H1 (cell line): Measurements from ENCODE around the gene CNTN6.

ENCODE experiments used
- EZH2 ChIP-seq: fragments of 200-600 bp; sonication (generic); IDR thresholded peaks from 2 replicates; pipeline ENCODE4 v1.7.1; 2012; ENCODE audit warnings: low read depth, mild to moderate bottlenecking, moderate library complexity, low read length, inconsistent platforms; ENCODE audit not compliant: severe bottlenecking
- HDAC2 ChIP-seq, 2 experiments: fragments of 300-600 bp in 1 of 2; sonication (generic) in 1 of 2; IDR thresholded peaks; 2 replicates each; pipeline ENCODE4 v1.6.1; 2011 to 2012; ENCODE audit warnings: low read depth in 2 of 2, low read length in 2 of 2, mild to moderate bottlenecking in 2 of 2, moderate library complexity in 2 of 2, borderline replicate concordance in 1 of 2, inconsistent platforms in 1 of 2
- KDM4A ChIP-seq: IDR thresholded peaks from one replicate; pipeline ENCODE4 v1.7.1; 2012; ENCODE audit warnings: low read depth, mild to moderate bottlenecking, moderate library complexity, low read length, inconsistent platforms; ENCODE audit not compliant: severe bottlenecking
- POLR2A ChIP-seq, 2 experiments: IDR thresholded peaks; 1 replicate in 1 of 2; 2 replicates in 1 of 2; pipeline ENCODE4 v1.6.1; 2011; ENCODE audit warnings: low read depth in 2 of 2, low read length in 2 of 2, mild to moderate bottlenecking in 2 of 2; ENCODE audit errors: control extremely low read depth in 1 of 2
- POLR2AphosphoS5 ChIP-seq: IDR thresholded peaks from 2 replicates; pipeline ENCODE4 v1.6.1; 2011; ENCODE audit warnings: low read depth, low read length
- SIN3A ChIP-seq, 2 experiments: IDR thresholded peaks in 1 of 2; conservative IDR thresholded peaks in 1 of 2; 2 replicates each; pipeline ENCODE4 v1.6.1; 2011 to 2012; ENCODE audit warnings: low read length in 2 of 2, improper control_type of control experiment in 1 of 2, low read depth in 1 of 2, mild to moderate bottlenecking in 1 of 2
- SP1 ChIP-seq: IDR thresholded peaks from 2 replicates; pipeline ENCODE4 v1.6.1; 2011; ENCODE audit warnings: low read depth, low read length
- TF ChIP-seq, protein P1 (sequence below), 3 experiments: IDR thresholded peaks; 1 replicate in 2 of 3; 2 replicates in 1 of 3; pipeline versions ENCODE4 v1.5.1 to v1.6.1; 2011; ENCODE audit warnings: low read length in 3 of 3, mild to moderate bottlenecking in 3 of 3, inconsistent platforms in 2 of 3, low read depth in 1 of 3, moderate library complexity in 1 of 3; ENCODE audit not compliant: insufficient read depth in 1 of 3; ENCODE audit errors: control extremely low read depth in 1 of 3
- TF ChIP-seq, protein P2 (sequence below): fragments of 300-600 bp; sonication (generic); IDR thresholded peaks from 2 replicates; pipeline ENCODE4 v1.7.1; 2012; ENCODE audit warnings: low read length, moderate library complexity, mild to moderate bottlenecking, inconsistent platforms; ENCODE audit not compliant: insufficient replicate concordance

DNA sequence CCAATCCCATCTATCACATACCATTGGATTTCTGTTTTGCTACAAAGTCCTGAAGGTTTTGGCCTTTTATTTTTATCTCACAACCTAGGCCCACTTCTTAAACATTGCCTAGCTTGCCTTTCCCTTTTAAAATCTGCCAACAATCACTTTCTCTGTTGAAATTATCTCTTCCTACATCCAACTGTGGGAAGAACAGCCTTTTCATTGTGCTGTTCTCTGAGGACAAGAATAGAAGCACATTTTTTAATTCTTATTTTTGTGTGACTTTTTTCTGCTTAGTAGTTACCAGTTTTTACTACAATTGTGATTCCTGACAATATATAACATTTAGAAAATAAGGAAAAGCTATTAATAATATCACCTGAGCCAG is 159.2 kb downstream of the CNTN6 start:
- TF ChIP-seq SIN3A (conservative IDR thresholded peaks at IDR 0.05 in 1 of 2, IDR thresholded peaks at IDR 0.05 in 1 of 2; ENCODE audit: low read depth in 1 of 2, low read length in 2 of 2) (no peak), EZH2 (no peak), HDAC2 (IDR thresholded peaks at IDR 0.05; ENCODE audit: borderline replicate concordance in 1 of 2, low read depth in 2 of 2, low read length in 2 of 2) (no peak), POLR2A (IDR thresholded peaks at IDR 0.05; ENCODE audit: control extremely low read depth in 1 of 2, low read depth in 2 of 2, low read length in 2 of 2) (no peak), KDM4A (no peak), POLR2AphosphoS5 (no peak), SP1 (no peak)
- TF ChIP-seq, protein P1, sequence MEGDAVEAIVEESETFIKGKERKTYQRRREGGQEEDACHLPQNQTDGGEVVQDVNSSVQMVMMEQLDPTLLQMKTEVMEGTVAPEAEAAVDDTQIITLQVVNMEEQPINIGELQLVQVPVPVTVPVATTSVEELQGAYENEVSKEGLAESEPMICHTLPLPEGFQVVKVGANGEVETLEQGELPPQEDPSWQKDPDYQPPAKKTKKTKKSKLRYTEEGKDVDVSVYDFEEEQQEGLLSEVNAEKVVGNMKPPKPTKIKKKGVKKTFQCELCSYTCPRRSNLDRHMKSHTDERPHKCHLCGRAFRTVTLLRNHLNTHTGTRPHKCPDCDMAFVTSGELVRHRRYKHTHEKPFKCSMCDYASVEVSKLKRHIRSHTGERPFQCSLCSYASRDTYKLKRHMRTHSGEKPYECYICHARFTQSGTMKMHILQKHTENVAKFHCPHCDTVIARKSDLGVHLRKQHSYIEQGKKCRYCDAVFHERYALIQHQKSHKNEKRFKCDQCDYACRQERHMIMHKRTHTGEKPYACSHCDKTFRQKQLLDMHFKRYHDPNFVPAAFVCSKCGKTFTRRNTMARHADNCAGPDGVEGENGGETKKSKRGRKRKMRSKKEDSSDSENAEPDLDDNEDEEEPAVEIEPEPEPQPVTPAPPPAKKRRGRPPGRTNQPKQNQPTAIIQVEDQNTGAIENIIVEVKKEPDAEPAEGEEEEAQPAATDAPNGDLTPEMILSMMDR (IDR thresholded peaks at IDR 0.05; ENCODE audit: control extremely low read depth in 1 of 3, insufficient read depth in 1 of 3, low read depth in 1 of 3, low read length in 3 of 3): no peak
- TF ChIP-seq, protein P2, sequence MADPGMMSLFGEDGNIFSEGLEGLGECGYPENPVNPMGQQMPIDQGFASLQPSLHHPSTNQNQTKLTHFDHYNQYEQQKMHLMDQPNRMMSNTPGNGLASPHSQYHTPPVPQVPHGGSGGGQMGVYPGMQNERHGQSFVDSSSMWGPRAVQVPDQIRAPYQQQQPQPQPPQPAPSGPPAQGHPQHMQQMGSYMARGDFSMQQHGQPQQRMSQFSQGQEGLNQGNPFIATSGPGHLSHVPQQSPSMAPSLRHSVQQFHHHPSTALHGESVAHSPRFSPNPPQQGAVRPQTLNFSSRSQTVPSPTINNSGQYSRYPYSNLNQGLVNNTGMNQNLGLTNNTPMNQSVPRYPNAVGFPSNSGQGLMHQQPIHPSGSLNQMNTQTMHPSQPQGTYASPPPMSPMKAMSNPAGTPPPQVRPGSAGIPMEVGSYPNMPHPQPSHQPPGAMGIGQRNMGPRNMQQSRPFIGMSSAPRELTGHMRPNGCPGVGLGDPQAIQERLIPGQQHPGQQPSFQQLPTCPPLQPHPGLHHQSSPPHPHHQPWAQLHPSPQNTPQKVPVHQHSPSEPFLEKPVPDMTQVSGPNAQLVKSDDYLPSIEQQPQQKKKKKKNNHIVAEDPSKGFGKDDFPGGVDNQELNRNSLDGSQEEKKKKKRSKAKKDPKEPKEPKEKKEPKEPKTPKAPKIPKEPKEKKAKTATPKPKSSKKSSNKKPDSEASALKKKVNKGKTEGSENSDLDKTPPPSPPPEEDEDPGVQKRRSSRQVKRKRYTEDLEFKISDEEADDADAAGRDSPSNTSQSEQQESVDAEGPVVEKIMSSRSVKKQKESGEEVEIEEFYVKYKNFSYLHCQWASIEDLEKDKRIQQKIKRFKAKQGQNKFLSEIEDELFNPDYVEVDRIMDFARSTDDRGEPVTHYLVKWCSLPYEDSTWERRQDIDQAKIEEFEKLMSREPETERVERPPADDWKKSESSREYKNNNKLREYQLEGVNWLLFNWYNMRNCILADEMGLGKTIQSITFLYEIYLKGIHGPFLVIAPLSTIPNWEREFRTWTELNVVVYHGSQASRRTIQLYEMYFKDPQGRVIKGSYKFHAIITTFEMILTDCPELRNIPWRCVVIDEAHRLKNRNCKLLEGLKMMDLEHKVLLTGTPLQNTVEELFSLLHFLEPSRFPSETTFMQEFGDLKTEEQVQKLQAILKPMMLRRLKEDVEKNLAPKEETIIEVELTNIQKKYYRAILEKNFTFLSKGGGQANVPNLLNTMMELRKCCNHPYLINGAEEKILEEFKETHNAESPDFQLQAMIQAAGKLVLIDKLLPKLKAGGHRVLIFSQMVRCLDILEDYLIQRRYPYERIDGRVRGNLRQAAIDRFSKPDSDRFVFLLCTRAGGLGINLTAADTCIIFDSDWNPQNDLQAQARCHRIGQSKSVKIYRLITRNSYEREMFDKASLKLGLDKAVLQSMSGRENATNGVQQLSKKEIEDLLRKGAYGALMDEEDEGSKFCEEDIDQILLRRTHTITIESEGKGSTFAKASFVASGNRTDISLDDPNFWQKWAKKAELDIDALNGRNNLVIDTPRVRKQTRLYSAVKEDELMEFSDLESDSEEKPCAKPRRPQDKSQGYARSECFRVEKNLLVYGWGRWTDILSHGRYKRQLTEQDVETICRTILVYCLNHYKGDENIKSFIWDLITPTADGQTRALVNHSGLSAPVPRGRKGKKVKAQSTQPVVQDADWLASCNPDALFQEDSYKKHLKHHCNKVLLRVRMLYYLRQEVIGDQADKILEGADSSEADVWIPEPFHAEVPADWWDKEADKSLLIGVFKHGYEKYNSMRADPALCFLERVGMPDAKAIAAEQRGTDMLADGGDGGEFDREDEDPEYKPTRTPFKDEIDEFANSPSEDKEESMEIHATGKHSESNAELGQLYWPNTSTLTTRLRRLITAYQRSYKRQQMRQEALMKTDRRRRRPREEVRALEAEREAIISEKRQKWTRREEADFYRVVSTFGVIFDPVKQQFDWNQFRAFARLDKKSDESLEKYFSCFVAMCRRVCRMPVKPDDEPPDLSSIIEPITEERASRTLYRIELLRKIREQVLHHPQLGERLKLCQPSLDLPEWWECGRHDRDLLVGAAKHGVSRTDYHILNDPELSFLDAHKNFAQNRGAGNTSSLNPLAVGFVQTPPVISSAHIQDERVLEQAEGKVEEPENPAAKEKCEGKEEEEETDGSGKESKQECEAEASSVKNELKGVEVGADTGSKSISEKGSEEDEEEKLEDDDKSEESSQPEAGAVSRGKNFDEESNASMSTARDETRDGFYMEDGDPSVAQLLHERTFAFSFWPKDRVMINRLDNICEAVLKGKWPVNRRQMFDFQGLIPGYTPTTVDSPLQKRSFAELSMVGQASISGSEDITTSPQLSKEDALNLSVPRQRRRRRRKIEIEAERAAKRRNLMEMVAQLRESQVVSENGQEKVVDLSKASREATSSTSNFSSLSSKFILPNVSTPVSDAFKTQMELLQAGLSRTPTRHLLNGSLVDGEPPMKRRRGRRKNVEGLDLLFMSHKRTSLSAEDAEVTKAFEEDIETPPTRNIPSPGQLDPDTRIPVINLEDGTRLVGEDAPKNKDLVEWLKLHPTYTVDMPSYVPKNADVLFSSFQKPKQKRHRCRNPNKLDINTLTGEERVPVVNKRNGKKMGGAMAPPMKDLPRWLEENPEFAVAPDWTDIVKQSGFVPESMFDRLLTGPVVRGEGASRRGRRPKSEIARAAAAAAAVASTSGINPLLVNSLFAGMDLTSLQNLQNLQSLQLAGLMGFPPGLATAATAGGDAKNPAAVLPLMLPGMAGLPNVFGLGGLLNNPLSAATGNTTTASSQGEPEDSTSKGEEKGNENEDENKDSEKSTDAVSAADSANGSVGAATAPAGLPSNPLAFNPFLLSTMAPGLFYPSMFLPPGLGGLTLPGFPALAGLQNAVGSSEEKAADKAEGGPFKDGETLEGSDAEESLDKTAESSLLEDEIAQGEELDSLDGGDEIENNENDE: no peak
